Retinal pigment epithelial cell (primary cell): ENCODE results near the gene AKIP1.
"Not testable (repeated sequence)": the region's sequence is repeated elsewhere in the genome, so short reads cannot be mapped to it uniquely, and the experiment has no call there.

Source experiments
- DNase-seq: peaks from one replicate; pipeline ENCODE4 v3.0.0-alpha.2; 2010; ENCODE audit warnings: low read depth
- H3K4me3 ChIP-seq: 2 replicates; pipeline ENCODE4 v1.5.1; 2011; ENCODE audit warnings: mild to moderate bottlenecking, low read length, control low read depth, moderate library complexity
- CTCF ChIP-seq: conservative IDR thresholded peaks from 2 replicates; pipeline ENCODE4 v1.5.1; 2011; ENCODE audit warnings: low read depth, low read length, control low read depth, inconsistent platforms

The AKIP1 gene

DNA sequence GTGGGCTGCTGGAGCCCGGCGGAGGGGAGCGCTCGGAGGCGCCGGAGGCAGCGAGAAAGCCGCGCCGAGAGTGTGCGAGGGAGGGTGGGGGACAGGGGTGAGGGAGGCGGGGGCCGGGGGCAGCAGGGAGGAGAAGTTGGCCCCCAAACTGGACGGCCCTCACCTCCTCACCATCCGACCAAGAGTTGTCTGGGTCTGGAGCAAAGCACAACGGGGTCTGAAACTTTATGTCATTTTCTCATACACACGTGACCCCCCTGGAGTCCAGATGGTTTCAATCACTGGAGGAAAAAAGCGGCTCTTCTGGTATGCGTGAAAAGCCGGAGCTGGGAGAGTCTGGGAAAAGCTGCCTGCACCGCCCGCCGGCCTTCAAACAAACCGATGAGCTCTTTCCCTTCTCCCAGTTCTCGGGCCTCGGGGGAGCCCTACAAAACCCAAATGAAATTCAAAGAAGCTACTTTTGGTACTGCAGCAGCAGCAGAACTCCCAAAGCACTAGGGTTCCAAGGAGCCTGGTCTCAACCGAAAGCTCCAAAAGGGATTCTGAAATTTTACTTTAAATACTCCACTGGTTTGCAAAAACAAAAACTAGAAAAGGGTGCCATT lies 39.7 kb upstream of the AKIP1 start:
- H3K4me3 ChIP-seq: peak overlapping the region; percentile 68
- DNase-seq: no peak
- TF ChIP-seq CTCF: no peak

DNA sequence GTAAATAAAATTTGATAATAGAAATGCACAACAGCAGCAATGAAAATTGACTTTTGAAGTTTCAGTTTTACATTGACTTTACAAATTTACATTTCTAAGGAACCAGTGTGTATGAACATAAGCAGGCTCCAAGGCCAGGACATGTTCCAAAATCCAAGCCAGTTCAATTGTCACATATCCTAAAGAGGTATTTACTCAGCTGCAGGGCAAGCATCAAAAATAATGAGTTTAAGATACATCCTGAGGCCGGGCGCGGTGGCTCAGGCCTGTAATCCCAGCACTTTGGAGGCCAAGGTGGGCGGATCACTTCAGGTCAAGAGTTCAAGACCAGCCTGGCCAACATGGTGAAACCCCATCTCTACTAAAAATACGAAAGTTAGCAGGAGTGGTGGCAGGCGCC lies 39.0 kb upstream of the AKIP1 start:
- DNase-seq: no peak
- H3K4me3 ChIP-seq: no peak overlapping the region
- TF ChIP-seq CTCF: no peak

DNA sequence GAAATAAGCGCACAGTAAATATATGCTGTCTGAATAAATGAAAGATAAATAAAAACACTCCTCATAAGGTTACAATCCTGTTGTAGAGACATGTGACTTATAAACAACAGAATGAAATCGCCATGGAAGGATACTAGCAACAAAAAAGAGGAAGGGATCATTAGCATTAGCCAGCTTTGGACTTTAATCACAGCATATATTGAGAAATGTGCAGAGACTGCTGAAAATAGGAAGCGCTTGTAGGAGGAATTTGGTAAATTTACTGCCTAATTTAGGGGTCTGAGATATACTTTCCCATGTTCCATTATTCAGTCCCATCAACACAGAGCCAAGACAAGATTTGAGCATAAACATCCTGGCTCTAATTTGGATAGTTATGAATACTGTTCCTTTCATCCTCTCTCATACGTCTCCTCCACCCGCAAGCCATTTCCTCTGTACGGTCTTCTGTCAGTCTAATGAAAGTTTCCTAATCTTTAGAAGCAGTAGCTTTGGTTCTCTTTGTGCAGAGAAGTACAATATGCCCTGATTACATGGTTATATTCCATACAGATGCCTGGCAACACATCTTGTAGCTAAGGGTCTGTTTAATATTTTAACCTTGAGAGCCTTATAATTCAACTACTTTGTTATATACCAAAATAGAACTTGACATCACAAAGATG lies 37.1 kb upstream of the AKIP1 start:
- DNase-seq: no peak
- no peak for TF ChIP-seq CTCF
- no peak overlapping the region for H3K4me3 ChIP-seq

GRCh38 chr11:8878771-8879170 lies 32.2 kb upstream of the AKIP1 start:
- no peak for TF ChIP-seq CTCF
- no peak for DNase-seq
- H3K4me3 ChIP-seq: no peak overlapping the region

GRCh38 chr11:8881585-8881984 lies 29.4 kb upstream of the AKIP1 start:
- not testable (repeated sequence) for DNase-seq, H3K4me3 ChIP-seq

GRCh38 chr11:8886322-8886721 lies 24.7 kb upstream of the AKIP1 start:
- TF ChIP-seq CTCF: no peak

DNA sequence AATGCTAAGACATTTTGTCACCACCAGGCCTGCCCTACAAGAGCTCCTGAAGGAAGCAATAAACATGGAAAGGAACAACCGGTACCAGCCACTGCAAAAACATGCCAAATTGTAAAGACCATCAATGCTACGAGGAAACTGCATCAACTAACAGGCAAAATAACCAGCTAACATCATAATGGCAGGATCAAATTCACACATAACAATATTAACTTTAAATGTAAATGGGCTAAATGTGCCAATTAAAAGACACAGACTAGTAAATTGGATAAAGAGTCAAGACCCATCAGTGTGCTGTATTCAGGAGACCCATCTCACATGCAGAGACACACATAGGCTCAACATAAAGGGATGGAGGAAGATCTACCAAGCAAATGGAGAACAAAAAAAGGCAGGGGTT lies 19.8 kb upstream of the AKIP1 start:
- not testable (repeated sequence) for H3K4me3 ChIP-seq, DNase-seq

More at GRCh38 chr11:8886322-8886721, 24.7 kb upstream of the AKIP1 start:
- no peak overlapping the region for H3K4me3 ChIP-seq
- DNase-seq: no peak

GRCh38 chr11:8899119-8899753 lies 11.8 kb upstream of the AKIP1 start:
- no peak overlapping the region for H3K4me3 ChIP-seq
- DNase-seq: no peak
- no peak for TF ChIP-seq CTCF
